ENCODE data around the gene MCCC1. TPM values are rescaled to one million over a fixed set of nuclear protein-coding genes. Genes with fewer than 3 reads are reported as not detected.

The MCCC1 gene
- total RNA-seq, 1 donor from 2014 or later, result 61.4 TPM

GRCh38 chr3:183099838-183100204 is 525 bp upstream of the MCCC1 start:
- Histone ChIP-seq H3K9me3 (no peaks in the 10 kb centered on the region), H3K4me1 (peaks cover 19% of the 10 kb centered on the region), H3K36me3 (no peaks in the 10 kb centered on the region), H3K27me3 (no peaks in the 10 kb centered on the region), H3K27ac (peak overlapping the region; percentile 75), H3K4me3 (peak overlapping the region; percentile 75)
- intact Hi-C loops (cut with DNase I), result no loop called here
- no peak for TF ChIP-seq CTCF (IDR thresholded peaks at IDR 0.05)
- DNase-seq (no peak), ATAC-seq (no peak)

DNA sequence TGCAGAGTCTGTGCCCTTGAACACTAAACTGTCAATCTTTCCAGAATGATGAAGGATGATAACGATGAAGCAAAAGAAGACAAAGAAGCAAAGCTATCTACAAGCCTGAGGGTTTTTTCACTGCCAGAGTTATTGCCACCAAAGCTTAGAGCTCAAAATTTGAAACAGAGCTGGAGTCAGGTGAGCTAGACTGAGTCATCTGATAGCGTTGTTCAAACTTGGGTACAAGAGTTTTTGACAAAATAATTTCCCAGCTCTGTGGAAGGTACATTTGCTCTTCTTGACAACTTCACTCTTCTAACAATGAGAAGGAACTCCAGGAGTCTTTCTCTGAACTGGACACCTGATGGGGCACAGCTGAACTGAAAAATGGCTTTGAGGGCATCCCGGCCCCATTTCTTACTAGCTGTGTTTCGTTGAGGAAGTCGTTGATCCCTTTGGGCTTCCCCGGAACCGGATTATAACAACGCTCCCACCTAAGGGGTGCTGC is 715 bp downstream of the MCCC1 start:
- H3K9me3 ChIP-seq, result no peaks in the 10 kb centered on the region
- H3K27me3 ChIP-seq, result no peaks in the 10 kb centered on the region
- peaks cover 19% of the 10 kb centered on the region for H3K4me1 ChIP-seq
- DNase-seq, result no peak
- H3K36me3 ChIP-seq, result peaks cover 11% of the 10 kb centered on the region
- TF ChIP-seq CTCF (IDR thresholded peaks at IDR 0.05), result no peak
- ATAC-seq, result no peak
- H3K4me3 ChIP-seq, result peak overlapping the region; percentile 75
- H3K27ac ChIP-seq, result peak overlapping the region; percentile 91
- intact Hi-C loops (cut with DNase I), result no loop called here

DNA sequence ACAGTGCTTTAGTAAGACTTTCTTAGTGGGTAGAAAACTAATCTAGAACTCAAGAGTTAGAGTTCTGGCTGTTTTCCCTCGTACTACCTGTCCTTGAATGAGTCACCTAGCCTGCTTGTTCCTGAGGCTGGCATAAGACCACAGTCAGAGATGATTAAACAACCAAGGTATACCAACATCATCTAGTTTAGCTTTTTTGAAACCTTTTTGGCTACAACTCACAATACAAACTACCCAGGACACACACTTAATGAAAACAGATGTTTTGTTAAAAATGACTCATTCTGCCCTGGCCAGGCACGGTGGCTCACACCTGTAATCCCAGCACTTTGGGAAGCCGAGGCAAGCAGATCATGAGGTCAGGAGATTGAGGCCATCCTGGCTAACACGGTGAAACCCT is 4.6 kb downstream of the MCCC1 start:
- Histone ChIP-seq H3K27me3 (no peaks in the 10 kb centered on the region), H3K4me3 (no peak overlapping the region), H3K4me1 (peaks cover 12% of the 10 kb centered on the region), H3K36me3 (peaks cover 49% of the 10 kb centered on the region), H3K27ac (peak overlapping the region; percentile 11), H3K9me3 (no peaks in the 10 kb centered on the region)
- intact Hi-C loops (cut with DNase I), result no loop called here
- no peak for DNase-seq
- TF ChIP-seq CTCF (IDR thresholded peaks at IDR 0.05), result no peak
- peak; percentile 23 for ATAC-seq

DNA sequence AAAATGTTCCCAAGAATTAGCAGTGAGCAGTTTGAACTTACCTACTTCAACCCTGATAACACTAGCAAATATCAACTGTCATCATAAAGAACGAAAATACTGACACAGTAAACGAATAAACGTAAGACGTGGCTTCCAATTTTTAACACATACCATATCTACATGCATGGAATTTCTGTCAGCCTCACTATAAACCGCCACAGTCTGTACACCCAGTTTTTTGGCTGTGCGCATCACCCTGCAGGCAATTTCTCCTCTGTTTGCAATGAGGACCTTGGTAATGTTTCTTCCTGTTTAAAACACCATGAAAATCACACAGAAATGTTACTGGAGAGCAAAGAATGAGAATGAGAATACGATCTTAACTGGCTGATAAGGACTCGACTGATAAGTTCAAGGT is 7.0 kb downstream of the MCCC1 start:
- H3K27ac ChIP-seq, result no peak overlapping the region
- no peak for DNase-seq
- H3K27me3 ChIP-seq, result no peaks in the 10 kb centered on the region
- ATAC-seq, result no peak
- peaks cover 68% of the 10 kb centered on the region for H3K36me3 ChIP-seq
- no peaks in the 10 kb centered on the region for H3K9me3 ChIP-seq
- H3K4me3 ChIP-seq, result no peak overlapping the region
- TF ChIP-seq CTCF (IDR thresholded peaks at IDR 0.05), result no peak
- intact Hi-C loops (cut with DNase I), result no loop called here
- H3K4me1 ChIP-seq, result no peaks in the 10 kb centered on the region

- no peaks in the 10 kb centered on the region for H3K4me1 ChIP-seq
- no peaks in the 10 kb centered on the region for H3K9me3 ChIP-seq
- TF ChIP-seq CTCF (IDR thresholded peaks at IDR 0.05), result no peak
- DNase-seq (no peak), ATAC-seq (no peak)
- H3K36me3 ChIP-seq, result peaks cover 85% of the 10 kb centered on the region
- intact Hi-C loops (cut with DNase I), result no loop called here
- H3K27ac ChIP-seq, result no peak overlapping the region
- no peak overlapping the region for H3K4me3 ChIP-seq
- H3K27me3 ChIP-seq, result no peaks in the 10 kb centered on the region
These were observed 12.1 kb downstream of the MCCC1 start for GRCh38 chr3:183087184-183087583.

Data from upper lobe of right lung (tissue), 1 donor.